Endothelial cell of umbilical vein (primary cell): Measurements from ENCODE around the gene COL23A1.

Experiments used
- CTCF ChIP-seq, 2 donors: IDR thresholded peaks; 1 replicate in 1 of 2; 2 replicates in 1 of 2; pipeline ENCODE4 v1.5.1; 2011; ENCODE audit warnings: low read length in 2 of 2, mild to moderate bottlenecking in 2 of 2, moderate library complexity in 2 of 2, control low read depth in 1 of 2, inconsistent platforms in 1 of 2, low read depth in 1 of 2; ENCODE audit not compliant: insufficient read depth in 1 of 2; ENCODE audit errors: extremely low read depth in 1 of 2
- EZH2 ChIP-seq: IDR thresholded peaks from 2 replicates; pipeline ENCODE4 v1.6.1; 2012; ENCODE audit warnings: borderline replicate concordance, low read depth, mild to moderate bottlenecking, moderate library complexity, low read length, inconsistent platforms; ENCODE audit not compliant: severe bottlenecking
- MAX ChIP-seq: IDR thresholded peaks from 2 replicates; pipeline ENCODE4 v1.6.1; 2011; ENCODE audit not compliant: insufficient read depth, insufficient read length
- POLR2A ChIP-seq: IDR thresholded peaks from 2 replicates; pipeline ENCODE4 v1.6.1; 2012; ENCODE audit warnings: low read depth, mild to moderate bottlenecking, control low read depth, low read length

- no peak for TF ChIP-seq POLR2A
- no peak for TF ChIP-seq EZH2
- TF ChIP-seq CTCF (IDR thresholded peaks at IDR 0.05; ENCODE audit: extremely low read depth in 1 of 2, insufficient read depth in 1 of 2, low read depth in 1 of 2, low read length in 2 of 2), result no peak
- TF ChIP-seq MAX, result no peak
Measured at GRCh38 chr5:178291969-178292825, 298.0 kb downstream of the COL23A1 start.
